H1 (cell line): ENCODE measurements around the gene SLC25A39. TPM values are rescaled to one million over a fixed set of nuclear protein-coding genes. Genes with fewer than 3 reads are reported as not detected.
"Not testable (repeated sequence)": the region's sequence is repeated elsewhere in the genome, so short reads cannot be mapped to it uniquely, and the experiment has no call there.

ENCODE experiments used
- CTCF ChIA-PET: fragments of 300-600 bp; sonication (Branson Sonifier 250); formaldehyde crosslinking; loops from one replicate; lab custom pipeline; 2021; ENCODE audit not compliant: partially characterized antibody; lab: Charles Lee
- POLR2A ChIA-PET: fragments of 300-600 bp; sonication (Branson Sonifier 250); formaldehyde crosslinking; loops from one replicate; lab custom pipeline; 2021; ENCODE audit warnings: inconsistent platforms; ENCODE audit not compliant: partially characterized antibody; lab: Charles Lee
- DNase-seq, 2 experiments: peaks; one replicate each; pipeline versions ENCODE4 v3.0.0 to v3.0.0-alpha.2; 2010 to 2022; ENCODE audit warnings: low spot score in 2 of 2, low read depth in 1 of 2, mixed read lengths in 1 of 2
- FAIRE-seq: peaks from 2 replicates; lab custom pipeline; 2011; peaks lifted over from hg19 to GRCh38; lab: Jason Lieb, UNC
- H2AFZ ChIP-seq: 2 replicates; pipeline ENCODE4 v1.8.1; 2012; ENCODE audit warnings: low read length, inconsistent platforms
- H2AK5ac ChIP-seq: 2 replicates; pipeline ENCODE4 v1.6.1; 2013; ENCODE audit warnings: low read depth, low read length
- H2BK120ac ChIP-seq: replicated peaks from 2 replicates; pipeline ENCODE3; 2013; ENCODE audit warnings: low read depth, low read length, inconsistent platforms
- H2BK12ac ChIP-seq: 2 replicates; pipeline ENCODE4 v1.6.1; 2013; ENCODE audit warnings: low read depth, low read length
- H2BK15ac ChIP-seq: 2 replicates; pipeline ENCODE4 v1.6.1; 2013; ENCODE audit warnings: low read length
- H2BK20ac ChIP-seq: 2 replicates; pipeline ENCODE4 v1.6.1; 2013; ENCODE audit warnings: low read length
- H2BK5ac ChIP-seq: 2 replicates; pipeline ENCODE4 v1.6.1; 2013; ENCODE audit warnings: low read depth, low read length
- H3K14ac ChIP-seq: 2 replicates; pipeline ENCODE4 v1.6.1; 2013; ENCODE audit warnings: inconsistent platforms; ENCODE audit not compliant: insufficient read length
- H3K18ac ChIP-seq: 2 replicates; pipeline ENCODE4 v1.6.1; 2013; ENCODE audit warnings: low read length; ENCODE audit errors: extremely low read depth
- H3K23ac ChIP-seq: 2 replicates; pipeline ENCODE4 v1.6.1; 2013; ENCODE audit warnings: inconsistent platforms; ENCODE audit not compliant: insufficient read length
- H3K23me2 ChIP-seq: 2 replicates; pipeline ENCODE4 v1.6.1; 2013; ENCODE audit warnings: low read depth, low read length
- H3K27ac ChIP-seq: 2 replicates; pipeline ENCODE4 v1.6.1; 2011; ENCODE audit warnings: low read depth, low read length, inconsistent platforms
- H3K27me3 ChIP-seq, 4 experiments: replicated peaks in 1 of 4; 1 replicate in 1 of 4; 2 replicates in 3 of 4; pipeline versions ENCODE4 v1.6.1 to v1.8.1; 2011 to 2013; ENCODE audit warnings: low read length in 3 of 4, mild to moderate bottlenecking in 3 of 4, inconsistent platforms in 2 of 4, mixed read lengths in 2 of 4, moderate library complexity in 1 of 4; ENCODE audit not compliant: control insufficient read depth in 3 of 4, insufficient read depth in 3 of 4; ENCODE audit errors: extremely low read depth in 1 of 4
- H3K36me3 ChIP-seq, 4 experiments: 2 replicates each; pipeline versions ENCODE4 v1.6.1 to v1.8.1; 2011 to 2013; ENCODE audit warnings: mild to moderate bottlenecking in 4 of 4, low read length in 3 of 4, moderate library complexity in 2 of 4, control low read depth in 1 of 4, inconsistent platforms in 1 of 4; ENCODE audit not compliant: insufficient read depth in 4 of 4, control insufficient read depth in 2 of 4
- H3K4ac ChIP-seq: replicated peaks from 2 replicates; pipeline ENCODE3; 2013; ENCODE audit warnings: low read length, low read depth, mixed read lengths, inconsistent platforms; ENCODE audit not compliant: insufficient read length
- H3K4me1 ChIP-seq, 4 experiments: replicated peaks in 1 of 4; 1 replicate in 1 of 4; 2 replicates in 3 of 4; pipeline versions ENCODE4 v1.6.1 to v1.8.1; 2011 to 2013; ENCODE audit warnings: low read length in 3 of 4, inconsistent platforms in 2 of 4, mixed read lengths in 1 of 4; ENCODE audit not compliant: insufficient read depth in 4 of 4, control insufficient read depth in 3 of 4
- H3K4me2 ChIP-seq, 2 experiments: 2 replicates each; pipeline versions ENCODE4 v1.6.1 to v1.8.1; 2011 to 2013; ENCODE audit warnings: low read depth in 2 of 2, low read length in 2 of 2, control low read depth in 1 of 2, inconsistent platforms in 1 of 2, mild to moderate bottlenecking in 1 of 2; ENCODE audit not compliant: insufficient read depth in 1 of 2
- H3K4me3 ChIP-seq, 4 experiments: fragments of 200-600, 300-600 bp in 1 of 4; sonication (generic), shearing (Covaris generic), sonication (Bioruptor Twin) in 1 of 4; 2 replicates each; pipeline versions ENCODE4 v1.5.1 to v1.8.1; 2011 to 2016; ENCODE audit warnings: low read length in 4 of 4, low read depth in 3 of 4, control low read depth in 2 of 4, inconsistent platforms in 2 of 4, mild to moderate bottlenecking in 2 of 4, mixed read lengths in 1 of 4, moderate library complexity in 1 of 4; ENCODE audit not compliant: insufficient read depth in 2 of 4; ENCODE audit errors: extremely low read depth in 1 of 4
- H3K56ac ChIP-seq: replicated peaks from 2 replicates; pipeline ENCODE3; 2013; ENCODE audit warnings: low read depth, mild to moderate bottlenecking, mixed read lengths, low read length, inconsistent platforms; ENCODE audit not compliant: insufficient read length
- H3K79me1 ChIP-seq: 2 replicates; pipeline ENCODE4 v1.6.1; 2013; ENCODE audit warnings: low read depth, low read length, control low read depth
- H3K79me2 ChIP-seq, 2 experiments: 2 replicates each; pipeline versions ENCODE4 v1.6.1 to v1.8.1; 2012 to 2013; ENCODE audit warnings: low read length in 2 of 2, mild to moderate bottlenecking in 2 of 2, inconsistent platforms in 1 of 2; ENCODE audit not compliant: insufficient read depth in 2 of 2, control insufficient read depth in 1 of 2
- H3K9ac ChIP-seq, 4 experiments: replicated peaks in 1 of 4; 1 replicate in 1 of 4; 2 replicates in 3 of 4; pipeline versions ENCODE4 v1.6.1 to v1.8.1; 2011 to 2013; ENCODE audit warnings: low read depth in 3 of 4, low read length in 3 of 4, control low read depth in 2 of 4, mild to moderate bottlenecking in 2 of 4, moderate library complexity in 2 of 4, inconsistent platforms in 1 of 4; ENCODE audit errors: extremely low read depth in 1 of 4
- H3K9me3 ChIP-seq, 2 experiments: 2 replicates each; pipeline versions ENCODE4 v1.6.1 to v1.8.1; 2012 to 2013; ENCODE audit warnings: mild to moderate bottlenecking in 2 of 2, moderate library complexity in 2 of 2, control low read depth in 1 of 2, inconsistent platforms in 1 of 2, low read depth in 1 of 2, low read length in 1 of 2, mixed read lengths in 1 of 2; ENCODE audit not compliant: insufficient read depth in 2 of 2
- H4K20me1 ChIP-seq, 2 experiments: replicated peaks in 1 of 2; 2 replicates each; pipeline versions ENCODE3 to v1.8.1; 2011 to 2013; ENCODE audit warnings: inconsistent platforms in 2 of 2, low read length in 2 of 2, mild to moderate bottlenecking in 1 of 2; ENCODE audit not compliant: insufficient read depth in 2 of 2, control insufficient read depth in 1 of 2
- H4K5ac ChIP-seq: 2 replicates; pipeline ENCODE4 v1.6.1; 2013; ENCODE audit warnings: low read length, low read depth, mixed read lengths, inconsistent platforms; ENCODE audit not compliant: insufficient read length
- H4K8ac ChIP-seq: 2 replicates; pipeline ENCODE4 v1.8.0; 2013; ENCODE audit warnings: mild to moderate bottlenecking, moderate library complexity, low read length, inconsistent platforms; ENCODE audit not compliant: insufficient read depth; ENCODE audit errors: extremely low read depth
- H4K91ac ChIP-seq: replicated peaks from 2 replicates; pipeline ENCODE3; 2013; ENCODE audit warnings: low read length, mixed read lengths, inconsistent platforms; ENCODE audit not compliant: insufficient read length
- CHD1 ChIP-seq: IDR thresholded peaks from 2 replicates; pipeline ENCODE4 v1.6.1; 2012; ENCODE audit warnings: low read depth, low read length, improper control_type of control experiment
- E2F6 ChIP-seq: IDR thresholded peaks from 2 replicates; pipeline ENCODE4 v1.6.1; 2012; ENCODE audit warnings: inconsistent platforms
- EP300 ChIP-seq, 2 experiments: IDR thresholded peaks; 1 replicate in 1 of 2; 2 replicates in 1 of 2; pipeline ENCODE4 v1.6.1; 2011 to 2012; ENCODE audit warnings: low read depth in 2 of 2, low read length in 2 of 2, mild to moderate bottlenecking in 2 of 2, borderline replicate concordance in 1 of 2, inconsistent platforms in 1 of 2, moderate library complexity in 1 of 2
- SAP30 ChIP-seq: fragments of 300-600 bp; sonication (generic); IDR thresholded peaks from 2 replicates; pipeline ENCODE4 v1.7.1; 2012; ENCODE audit warnings: low read length, moderate library complexity, mild to moderate bottlenecking, inconsistent platforms; ENCODE audit not compliant: insufficient read depth, insufficient replicate concordance
- WGBS, 2 experiments: shearing (Covaris generic) in 1 of 2; methylation state at CpG; one replicate each; pipeline versions ENCODE4 v1.1.6 to v1.1.7; 2013 to 2015; ENCODE audit warnings: low lambda C conversion rate in 2 of 2, mixed read lengths in 2 of 2, inconsistent platforms in 1 of 2, low coverage in 1 of 2, missing lambda C conversion rate in 1 of 2; ENCODE audit not compliant: insufficient replicate concordance in 2 of 2, insufficient coverage in 1 of 2, insufficient read length in 1 of 2; ENCODE audit errors: extremely low coverage in 1 of 2, missing lambda C conversion rate in 1 of 2; 5-methylcytosine and 5-hydroxymethylcytosine counted together
- polyA plus RNA-seq, 7 experiments: library from polyadenylated mRNA; depleted of rRNA in 3 of 7; stranded (reverse) in 5 of 7; unstranded in 2 of 7; fragments of >200 nt in 5 of 7; fragments of 200-250 nt in 2 of 7; gene quantifications; 1 replicate in 5 of 7; 2 replicates in 1 of 7; 4 replicates in 1 of 7; pipeline versions ENCODE4 v1.2.1 to v1.2.3, GENCODE V29; 2011 to 2013; ENCODE audit warnings: missing spikeins in 2 of 7, mixed read lengths in 2 of 7
- total RNA-seq: library from RNA; stranded (reverse); fragmentation: NEBNext Ultra II Directional; extraction: Animal tissue kit (Norgen Biotek cat#: 25700); gene quantifications from 2 replicates; pipeline ENCODE4 v1.2.1, GENCODE V29; 2021

The SLC25A39 gene
- total and polyA plus RNA-seq, 2 of the 8 experiments (the other 6 are each of a cell fraction or from before 2014, with no cell fraction given) = 200 to 291 TPM

GRCh38 chr17:44348234-44348987, 23.8 kb upstream of the SLC25A39 start (continued):
- TF ChIP-seq E2F6 (no peak), SAP30 (no peak), EP300 (IDR thresholded peaks at IDR 0.05; ENCODE audit: borderline replicate concordance in 1 of 2, low read depth in 2 of 2, low read length in 2 of 2) (no peak), CHD1 (no peak)

- FAIRE-seq, H4K5ac ChIP-seq, H3K36me3 ChIP-seq, H3K79me2 ChIP-seq, H2BK20ac ChIP-seq, H2BK15ac ChIP-seq, H3K18ac ChIP-seq, H3K27ac ChIP-seq, H2AFZ ChIP-seq, H3K23me2 ChIP-seq, H3K9me3 ChIP-seq, H2AK5ac ChIP-seq, H3K27me3 ChIP-seq, H3K4ac ChIP-seq, H3K9ac ChIP-seq, H2BK120ac ChIP-seq, H3K23ac ChIP-seq, H3K4me2 ChIP-seq, H2BK12ac ChIP-seq, H3K79me1 ChIP-seq, H3K4me3 ChIP-seq, H4K91ac ChIP-seq, H3K56ac ChIP-seq, H3K4me1 ChIP-seq, H2BK5ac ChIP-seq, POLR2A ChIA-PET, H4K8ac ChIP-seq, DNase-seq, H3K14ac ChIP-seq: not testable (repeated sequence)
- CTCF ChIA-PET = interaction anchor here (0.6 to 1.6 kb wide), 8 partner anchors 15 to 276 kb away, joined by 3 to 8 read pairs (median 4); no protein-coding TSS in a partner anchor
- 88% methylated on average over 14 of the region's 18 CpGs; no CpG with 5 or more reads in 1 of the 2 experiments for whole genome bisulfite sequencing, 2 experiments
- peaks cover 4 to 18% of the 10 kb centered on the region in 2 experiments for H4K20me1 ChIP-seq
Measured at GRCh38 chr17:44347206-44348055, 22.8 kb upstream of the SLC25A39 start.
